GM19238 (cell line): ENCODE results near the gene P4HTM.
A peak's percentile ranks its signal among the peaks of the same experiment; 100 is the strongest.
"Not testable (repeated sequence)": the region's sequence is repeated elsewhere in the genome, so short reads cannot be mapped to it uniquely, and the experiment has no call there.

Source experiments
- DNase-seq: peaks from one replicate; pipeline ENCODE4 v3.0.0; 2011; ENCODE audit warnings: low spot score; ENCODE audit not compliant: insufficient read length

P4HTM gene

DNA sequence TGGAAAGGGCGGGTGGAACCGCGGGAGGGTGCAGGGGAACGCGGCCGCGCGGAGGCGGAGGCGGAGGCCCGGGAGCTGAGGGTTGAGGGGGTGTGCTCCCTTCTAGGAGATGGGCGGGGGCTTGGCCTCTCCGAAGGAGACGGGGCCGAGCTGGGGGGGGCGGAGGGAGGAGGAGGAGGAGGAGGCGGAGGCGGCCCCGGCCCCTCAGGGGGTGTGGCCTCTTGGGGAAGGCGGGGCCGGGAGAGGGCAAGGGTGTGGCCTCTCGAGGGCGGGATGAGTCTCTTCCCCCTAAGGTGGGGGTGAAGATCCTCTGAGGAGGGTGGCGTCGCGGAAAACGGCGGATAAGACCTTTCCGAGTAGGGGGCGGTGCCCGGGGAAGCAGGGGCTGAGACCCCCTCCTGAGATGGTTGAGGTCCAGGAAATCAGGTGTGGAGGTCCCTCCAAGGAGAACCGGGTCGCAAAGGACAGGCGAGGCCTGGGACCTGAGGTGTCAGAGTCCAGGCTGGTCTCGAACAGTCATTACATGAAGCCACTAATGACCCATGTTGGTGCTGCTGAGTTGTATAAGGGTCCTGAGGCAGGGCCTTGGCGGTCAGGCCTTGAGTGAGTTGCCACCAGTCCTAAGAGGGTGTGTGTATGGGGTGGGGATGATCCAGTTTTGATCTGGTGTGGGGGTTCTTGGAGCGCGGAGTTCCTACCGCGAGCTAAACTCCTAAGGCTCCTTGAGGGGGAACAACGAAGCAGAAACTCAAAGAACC, 17.9 kb downstream of the P4HTM start:
- DNase-seq: peak; percentile 77

DNA sequence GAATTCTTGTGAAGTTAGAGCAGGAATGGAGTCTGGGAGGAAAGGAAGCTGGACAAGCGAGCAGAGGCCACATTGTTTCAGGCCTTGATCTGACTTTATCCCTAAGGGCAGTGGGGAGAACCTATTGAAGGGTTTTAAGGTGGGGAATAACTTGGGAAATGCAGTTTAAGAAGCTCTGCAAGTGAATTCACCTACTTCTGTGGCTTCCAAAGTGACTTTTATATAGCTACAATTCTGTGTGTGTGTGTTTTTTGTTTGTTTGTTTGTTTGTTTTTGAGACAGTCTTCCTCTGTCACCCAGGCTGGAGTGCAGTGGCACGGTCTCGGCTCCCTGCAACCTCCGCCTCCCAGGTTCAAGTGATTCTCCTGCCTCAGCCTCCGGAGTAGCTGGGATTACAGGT, 18.6 kb downstream of the P4HTM start:
- DNase-seq: not testable (repeated sequence)

DNA sequence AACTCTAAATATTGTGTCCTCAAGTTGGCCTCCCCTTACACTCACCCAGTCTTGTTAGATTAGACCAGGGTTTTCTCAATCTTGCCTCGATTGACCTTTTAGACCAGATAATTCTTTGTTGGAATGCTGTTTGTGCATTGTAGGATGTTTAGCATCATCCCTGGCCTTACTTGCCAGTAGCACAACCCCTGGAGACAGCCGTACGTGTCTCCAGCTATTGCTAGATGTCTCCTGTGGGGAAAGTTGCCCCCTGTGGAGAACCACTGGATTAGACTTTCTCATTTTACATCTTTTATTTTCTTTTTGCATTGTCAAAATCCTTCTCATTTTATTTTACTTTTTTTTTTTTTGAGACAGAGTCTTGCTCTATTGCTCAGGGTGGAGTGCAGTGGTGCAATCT, 19.4 kb downstream of the P4HTM start:
- DNase-seq: no peak

DNA sequence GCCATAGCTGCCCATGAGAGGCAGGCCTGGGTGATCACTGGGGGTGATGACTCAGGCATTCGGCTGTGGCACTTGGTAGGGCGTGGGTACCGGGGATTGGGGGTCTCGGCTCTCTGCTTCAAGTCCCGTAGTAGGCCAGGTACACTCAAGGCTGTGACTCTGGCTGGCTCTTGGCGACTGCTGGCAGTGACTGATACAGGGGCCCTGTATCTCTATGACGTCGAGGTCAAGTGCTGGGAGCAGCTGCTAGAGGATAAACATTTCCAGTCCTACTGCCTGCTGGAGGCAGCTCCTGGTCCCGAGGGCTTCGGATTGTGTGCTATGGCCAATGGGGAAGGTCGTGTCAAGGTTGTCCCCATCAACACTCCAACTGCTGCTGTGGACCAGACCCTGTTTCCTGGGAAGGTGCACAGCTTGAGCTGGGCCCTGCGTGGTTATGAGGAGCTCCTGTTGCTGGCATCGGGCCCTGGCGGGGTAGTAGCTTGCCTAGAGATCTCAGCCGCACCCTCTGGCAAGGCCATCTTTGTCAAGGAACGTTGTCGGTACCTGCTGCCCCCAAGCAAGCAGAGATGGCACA, 22.5 kb downstream of the P4HTM start:
- DNase-seq: no peak

- no peak for DNase-seq
These were observed 23.2 kb downstream of the P4HTM start for GRCh38 chr3:49013113-49013737.

- peak; percentile 44 for DNase-seq
These were observed 24.0 kb downstream of the P4HTM start for GRCh38 chr3:49013738-49014660.

DNA sequence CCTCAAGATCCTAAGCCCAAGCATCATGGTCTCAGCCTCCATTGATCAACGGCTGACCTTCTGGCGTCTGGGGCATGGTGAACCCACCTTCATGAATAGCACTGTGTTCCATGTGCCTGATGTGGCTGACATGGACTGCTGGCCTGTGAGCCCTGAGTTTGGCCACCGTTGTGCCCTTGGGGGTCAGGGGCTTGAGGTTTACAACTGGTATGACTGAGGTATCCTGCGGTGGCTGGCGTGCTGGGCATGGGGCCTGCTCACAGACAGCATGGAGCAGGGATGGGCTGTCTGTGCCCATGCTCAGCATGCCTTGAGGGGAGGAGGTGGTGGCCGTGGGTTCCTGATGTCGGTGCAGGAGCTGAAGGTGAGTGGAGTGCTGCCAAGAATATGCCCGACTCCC, 25.0 kb downstream of the P4HTM start:
- no peak for DNase-seq

DNA sequence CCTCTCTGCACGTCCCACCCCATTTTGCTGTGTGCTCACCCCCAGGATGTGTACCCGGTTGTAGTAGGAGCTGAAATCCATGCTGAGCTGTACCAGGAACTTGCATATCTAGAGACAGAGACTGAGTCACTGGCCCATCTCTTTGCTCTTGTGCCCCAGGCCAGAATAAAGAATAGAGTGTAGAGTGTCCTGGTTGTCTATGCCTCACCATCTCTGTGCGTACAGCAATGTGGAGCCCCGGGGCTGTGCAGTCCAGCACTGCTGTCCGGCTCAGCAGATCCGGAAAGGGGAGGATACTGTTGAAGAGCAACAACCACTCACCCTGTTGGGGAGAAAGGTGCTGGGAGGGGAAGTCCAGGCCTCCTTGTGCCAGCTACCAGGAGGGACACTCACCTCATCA, 25.7 kb downstream of the P4HTM start:
- DNase-seq: no peak

DNA sequence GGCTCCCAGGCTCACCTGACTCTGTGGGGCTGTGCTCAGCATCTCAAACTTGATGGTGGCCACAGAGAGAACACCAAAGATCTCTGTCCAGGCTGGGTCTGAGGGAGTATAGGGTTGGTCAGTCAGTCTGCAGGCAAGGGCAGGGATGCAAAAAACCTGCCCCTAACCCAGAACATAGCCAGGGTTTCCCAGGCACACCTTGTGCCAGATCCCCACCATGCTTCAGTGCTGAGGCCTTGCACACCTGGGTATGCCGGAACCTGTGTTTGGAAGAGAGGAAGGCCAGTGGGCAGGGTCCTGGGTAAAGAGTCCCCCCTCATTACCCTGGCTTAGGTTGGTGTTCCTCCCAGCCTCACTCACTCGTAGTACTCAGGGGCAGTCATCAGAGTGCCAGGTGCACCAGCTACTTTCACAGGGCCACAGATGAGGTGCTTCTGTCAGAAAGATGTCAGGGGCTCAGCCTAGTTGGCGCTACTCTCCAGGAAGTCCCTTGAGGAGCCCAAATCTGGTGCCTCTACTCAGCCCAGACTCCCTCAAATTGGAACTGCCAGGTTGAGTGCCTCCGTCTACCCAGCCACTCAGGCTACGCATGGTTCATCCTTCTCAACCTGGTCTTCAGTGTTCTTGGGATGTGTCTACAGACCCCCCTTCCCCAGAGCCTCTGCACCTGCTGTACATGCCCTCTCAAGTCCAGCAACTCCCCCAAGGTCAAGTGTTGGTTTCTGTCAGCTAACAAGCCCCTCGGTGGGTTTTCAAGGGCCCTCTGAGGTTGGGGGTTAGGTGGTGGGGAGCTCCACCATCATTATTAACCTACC, 26.6 kb downstream of the P4HTM start:
- DNase-seq: no peak

GRCh38 chr3:49017229-49017970, 27.4 kb downstream of the P4HTM start:
- no peak for DNase-seq

- peak; percentile 62 for DNase-seq
These were observed 28.1 kb downstream of the P4HTM start, which contains the start of gene DALRD3 for GRCh38 chr3:49017971-49018706. Gene DALRD3 (minus strand): TSS chr3:49018580. CDS start chr3:49018564, 16 bp downstream.

DNA sequence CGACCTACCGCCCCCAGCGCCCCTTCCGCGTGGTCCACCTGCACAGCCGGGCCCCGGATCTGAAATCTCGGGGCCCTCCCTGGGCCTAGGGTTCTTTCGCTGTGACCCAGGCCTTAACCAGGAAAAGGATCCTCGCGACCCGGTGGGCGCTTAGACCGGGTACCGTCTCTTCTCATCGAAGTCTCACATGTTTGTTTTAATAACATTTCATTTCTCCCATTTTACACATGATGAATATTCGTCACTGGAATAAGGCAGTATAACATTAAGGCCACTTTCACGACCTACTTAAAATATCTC, 28.6 kb downstream of the P4HTM start:
- DNase-seq: no peak

DNA sequence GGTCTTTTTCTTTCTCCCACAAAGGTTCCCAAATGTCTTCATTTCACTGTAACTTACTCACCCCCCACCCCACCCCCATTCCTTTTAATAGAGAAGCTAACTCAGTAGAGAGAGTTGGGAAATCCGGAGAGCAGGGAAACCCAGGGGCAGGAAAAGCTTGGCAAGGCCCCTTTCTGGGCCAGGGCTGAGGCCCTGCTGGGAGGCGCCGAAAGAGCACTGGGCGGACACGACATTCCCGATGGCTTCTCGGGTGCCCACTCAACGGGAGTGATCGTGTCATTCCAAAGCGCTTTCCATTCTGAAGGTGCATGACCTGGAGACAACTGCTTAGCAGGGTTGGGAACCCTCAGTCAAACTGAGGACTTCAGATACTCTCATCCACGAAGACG, 29.9 kb downstream of the P4HTM start:
- DNase-seq: no peak

GRCh38 chr3:49020330-49021212, 30.5 kb downstream of the P4HTM start:
- DNase-seq: peak; percentile 45

GRCh38 chr3:49021213-49021812, 31.3 kb downstream of the P4HTM start:
- DNase-seq: peak; percentile 86

DNA sequence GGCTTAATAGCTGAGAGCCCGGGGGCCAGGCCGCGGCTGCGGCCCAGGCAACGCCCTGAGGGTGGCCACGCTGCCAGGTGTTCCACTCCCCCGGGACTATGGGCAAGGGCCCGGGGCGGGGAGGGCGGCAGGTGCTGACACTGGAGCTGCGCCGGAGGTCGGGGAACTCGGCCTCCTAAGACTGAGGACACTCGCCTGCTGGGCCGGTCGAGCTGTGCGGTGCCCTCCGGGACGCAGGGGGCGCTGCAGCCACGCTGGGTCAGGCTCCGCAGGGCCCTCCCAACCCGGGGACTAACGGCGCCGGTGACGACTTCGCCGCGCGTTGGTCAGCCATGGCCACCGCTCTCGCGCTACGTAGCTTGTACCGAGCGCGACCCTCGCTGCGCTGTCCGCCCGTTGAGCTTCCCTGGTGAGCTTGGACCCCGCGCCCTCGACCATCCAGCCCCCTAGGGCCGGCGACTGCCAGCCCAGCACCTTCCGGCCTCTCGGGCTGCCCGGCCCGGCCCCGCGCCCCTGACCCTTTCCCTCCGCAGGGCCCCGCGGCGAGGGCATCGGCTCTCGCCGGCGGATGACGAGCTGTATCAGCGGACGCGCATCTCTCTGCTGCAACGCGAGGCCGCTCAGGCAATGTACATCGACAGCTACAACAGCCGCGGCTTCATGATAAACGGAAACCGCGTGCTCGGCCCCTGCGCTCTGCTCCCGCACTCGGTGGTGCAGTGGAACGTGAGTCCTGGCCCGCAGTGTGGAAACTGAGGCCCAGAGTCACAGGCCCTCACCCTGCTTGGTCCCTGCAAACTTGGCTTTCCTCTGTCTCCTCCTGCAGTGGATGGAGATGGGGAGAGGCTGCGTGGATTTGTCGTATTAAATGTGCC, 32.0 kb downstream of the P4HTM start, which contains the start of gene NDUFAF3:
NDUFAF3 (plus strand) TSS at position 309 of the 875 bp plus-strand sequence; CDS start at position 333, 24 bp downstream.
- DNase-seq: peak; percentile 79

GRCh38 chr3:49022688-49023171, 32.7 kb downstream of the P4HTM start:
- no peak for DNase-seq
